ENCODE results near the gene PPP1R1C. TPM values are rescaled to one million over a fixed set of nuclear protein-coding genes. Genes with fewer than 3 reads are reported as not detected.

Gene PPP1R1C
- total RNA-seq, 2 donors from 2014 or later, result 2.8 to 6.1 TPM

DNA sequence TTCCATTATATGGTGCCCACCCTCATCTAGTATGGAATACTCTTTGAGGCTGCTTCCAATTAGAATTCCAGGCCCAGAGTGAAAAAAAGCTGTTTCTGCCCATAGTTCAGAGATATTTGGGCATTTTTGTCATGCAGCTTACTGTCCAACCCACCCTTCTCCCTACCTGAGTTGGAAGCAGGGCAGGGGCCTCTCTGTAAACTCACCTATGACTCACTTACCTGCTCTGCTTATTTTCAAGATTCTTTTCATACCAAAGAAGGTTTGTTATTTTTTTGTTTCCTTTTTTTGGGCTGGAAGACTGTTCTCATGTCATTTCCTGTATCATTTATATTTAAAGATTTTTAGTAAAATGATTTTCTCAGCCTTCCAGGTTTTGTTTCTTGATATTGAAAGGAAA lies 38.4 kb upstream of the PPP1R1C start:
- no peak for DNase-seq
- H3K27me3 ChIP-seq (ENCODE audit: control insufficient read depth, insufficient read depth, low read length, poor library complexity, severe bottlenecking), result no peaks in the 10 kb centered on the region
- no peaks in the 10 kb centered on the region for H3K9me3 ChIP-seq (ENCODE audit: control insufficient read depth, low read length)
- Mint-ChIP-seq H3K9me3 (no peaks in the 10 kb centered on the region), H3K4me3 (no peak overlapping the region), H3K27ac (no peak overlapping the region), H3K4me1 (peaks cover 6% of the 10 kb centered on the region), H3K27me3 (ENCODE audit: insufficient read depth) (no peaks in the 10 kb centered on the region), H3K36me3 (ENCODE audit: low read depth) (no peaks in the 10 kb centered on the region)
- H3K9ac ChIP-seq (ENCODE audit: extremely low read depth, low read length, poor library complexity, severe bottlenecking), result no peak overlapping the region
- no peak overlapping the region for H3K27ac ChIP-seq (ENCODE audit: low read depth, low read length)
- no peaks in the 10 kb centered on the region for H3K36me3 ChIP-seq (ENCODE audit: control insufficient read depth, insufficient read depth, low read length)
- H3K4me1 ChIP-seq (ENCODE audit: control insufficient read depth, insufficient read depth, low read length), result no peaks in the 10 kb centered on the region
- TF ChIP-seq, protein P1, sequence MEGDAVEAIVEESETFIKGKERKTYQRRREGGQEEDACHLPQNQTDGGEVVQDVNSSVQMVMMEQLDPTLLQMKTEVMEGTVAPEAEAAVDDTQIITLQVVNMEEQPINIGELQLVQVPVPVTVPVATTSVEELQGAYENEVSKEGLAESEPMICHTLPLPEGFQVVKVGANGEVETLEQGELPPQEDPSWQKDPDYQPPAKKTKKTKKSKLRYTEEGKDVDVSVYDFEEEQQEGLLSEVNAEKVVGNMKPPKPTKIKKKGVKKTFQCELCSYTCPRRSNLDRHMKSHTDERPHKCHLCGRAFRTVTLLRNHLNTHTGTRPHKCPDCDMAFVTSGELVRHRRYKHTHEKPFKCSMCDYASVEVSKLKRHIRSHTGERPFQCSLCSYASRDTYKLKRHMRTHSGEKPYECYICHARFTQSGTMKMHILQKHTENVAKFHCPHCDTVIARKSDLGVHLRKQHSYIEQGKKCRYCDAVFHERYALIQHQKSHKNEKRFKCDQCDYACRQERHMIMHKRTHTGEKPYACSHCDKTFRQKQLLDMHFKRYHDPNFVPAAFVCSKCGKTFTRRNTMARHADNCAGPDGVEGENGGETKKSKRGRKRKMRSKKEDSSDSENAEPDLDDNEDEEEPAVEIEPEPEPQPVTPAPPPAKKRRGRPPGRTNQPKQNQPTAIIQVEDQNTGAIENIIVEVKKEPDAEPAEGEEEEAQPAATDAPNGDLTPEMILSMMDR (conservative IDR thresholded peaks at IDR 0.05), result no peak
- H3K4me3 ChIP-seq (ENCODE audit: low read length), result no peak overlapping the region

DNA sequence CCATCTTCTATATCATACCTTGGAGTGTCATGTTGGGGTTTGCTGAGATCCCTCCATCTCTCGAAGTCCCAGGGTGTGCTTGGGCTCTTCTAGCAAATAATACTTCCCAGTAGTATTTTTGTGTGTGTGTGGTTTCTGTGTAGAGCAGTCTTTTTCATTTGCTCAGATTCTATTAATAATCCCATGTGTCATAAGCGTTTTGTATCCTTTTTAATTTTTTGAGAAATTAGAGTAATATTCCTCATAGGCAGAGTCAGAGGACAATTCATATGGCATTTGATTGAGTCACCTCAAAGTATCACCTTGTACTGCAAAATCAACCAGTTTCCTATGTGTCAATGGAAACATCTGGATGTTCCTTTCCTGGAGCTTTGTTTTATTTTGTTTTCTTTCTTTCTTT lies 37.4 kb upstream of the PPP1R1C start:
- DNase-seq, result no peak
- Histone ChIP-seq H3K27me3 (ENCODE audit: control insufficient read depth, insufficient read depth, low read length, poor library complexity, severe bottlenecking) (no peaks in the 10 kb centered on the region), H3K4me3 (ENCODE audit: low read length) (no peak overlapping the region), H3K9ac (ENCODE audit: extremely low read depth, low read length, poor library complexity, severe bottlenecking) (no peak overlapping the region), H3K27ac (ENCODE audit: low read depth, low read length) (no peak overlapping the region), H3K9me3 (ENCODE audit: control insufficient read depth, low read length) (no peaks in the 10 kb centered on the region), H3K36me3 (ENCODE audit: control insufficient read depth, insufficient read depth, low read length) (no peaks in the 10 kb centered on the region), H3K4me1 (ENCODE audit: control insufficient read depth, insufficient read depth, low read length) (no peaks in the 10 kb centered on the region)
- Mint-ChIP-seq H3K27ac (no peak overlapping the region), H3K4me1 (peaks cover 5% of the 10 kb centered on the region), H3K4me3 (no peak overlapping the region), H3K9me3 (no peaks in the 10 kb centered on the region), H3K36me3 (ENCODE audit: low read depth) (no peaks in the 10 kb centered on the region), H3K27me3 (ENCODE audit: insufficient read depth) (no peaks in the 10 kb centered on the region)
- WGBS, 2 experiments (ENCODE audit: insufficient coverage in 1 of 2, insufficient read length in 1 of 2), result 100% methylated on average over 2 of the region's 2 CpGs; no CpG with 5 or more reads in 1 of the 2 experiments
- TF ChIP-seq, protein P1 (conservative IDR thresholded peaks at IDR 0.05), result no peak

DNA sequence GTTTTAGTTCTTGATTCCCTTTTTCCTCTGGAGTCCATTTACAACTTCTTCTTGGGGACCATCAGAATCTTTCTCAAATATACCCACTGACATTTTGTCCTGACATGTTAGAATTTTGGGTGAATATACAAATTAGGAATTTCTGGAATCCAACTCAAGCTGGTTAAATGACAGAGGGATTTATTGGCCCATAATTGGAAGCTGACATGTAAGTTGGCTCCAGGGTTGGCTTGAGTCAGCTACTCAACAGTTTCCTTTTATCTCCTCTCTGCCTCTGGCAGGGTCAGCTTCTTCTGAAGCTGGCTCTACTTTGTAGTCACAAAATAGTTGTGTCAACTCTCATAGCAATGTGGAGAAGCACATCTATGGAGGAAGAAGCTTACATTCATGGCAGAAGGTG lies 36.6 kb upstream of the PPP1R1C start:
- Histone ChIP-seq H3K9ac (ENCODE audit: extremely low read depth, low read length, poor library complexity, severe bottlenecking) (no peak overlapping the region), H3K4me3 (ENCODE audit: low read length) (no peak overlapping the region), H3K27ac (ENCODE audit: low read depth, low read length) (no peak overlapping the region), H3K27me3 (ENCODE audit: control insufficient read depth, insufficient read depth, low read length, poor library complexity, severe bottlenecking) (no peaks in the 10 kb centered on the region), H3K4me1 (ENCODE audit: control insufficient read depth, insufficient read depth, low read length) (no peaks in the 10 kb centered on the region), H3K9me3 (ENCODE audit: control insufficient read depth, low read length) (no peaks in the 10 kb centered on the region), H3K36me3 (ENCODE audit: control insufficient read depth, insufficient read depth, low read length) (no peaks in the 10 kb centered on the region)
- Mint-ChIP-seq H3K27ac (no peak overlapping the region), H3K36me3 (ENCODE audit: low read depth) (no peaks in the 10 kb centered on the region), H3K9me3 (no peaks in the 10 kb centered on the region), H3K27me3 (ENCODE audit: insufficient read depth) (no peaks in the 10 kb centered on the region), H3K4me1 (peaks cover 6% of the 10 kb centered on the region), H3K4me3 (no peak overlapping the region)
- TF ChIP-seq, protein P1 (conservative IDR thresholded peaks at IDR 0.05), result no peak
- DNase-seq, result no peak
